ENCODE results near the gene LRAT. TPM values are rescaled to one million over a fixed set of nuclear protein-coding genes. Genes with fewer than 3 reads are reported as not detected.
"Not testable (repeated sequence)": the region's sequence is repeated elsewhere in the genome, so short reads cannot be mapped to it uniquely, and the experiment has no call there.

Gene LRAT
- not detected in 2 replicates for total RNA-seq

GRCh38 chr4:154743683-154744340, at the start of gene LRAT:
Gene LRAT (plus strand): TSS chr4:154744000. CDS start chr4:154744327, 327 bp downstream.
- no peak for DNase-seq (ENCODE audit: low read depth, low spot score)

- no peak for DNase-seq (ENCODE audit: low read depth, low spot score)
Measured at GRCh38 chr4:154707877-154708276, 35.9 kb upstream of the LRAT start.

GRCh38 chr4:154709550-154709949, 34.2 kb upstream of the LRAT start:
- no peak for DNase-seq (ENCODE audit: low read depth, low spot score)

GRCh38 chr4:154711522-154711921, 32.3 kb upstream of the LRAT start:
- no peak for DNase-seq (ENCODE audit: low read depth, low spot score)

GRCh38 chr4:154714339-154715040, 29.3 kb upstream of the LRAT start:
- DNase-seq (ENCODE audit: low read depth, low spot score) = no peak

- DNase-seq (ENCODE audit: low read depth, low spot score) = no peak
Measured at GRCh38 chr4:154719087-154719486, 24.7 kb upstream of the LRAT start.

- DNase-seq (ENCODE audit: low read depth, low spot score) = no peak
Measured at GRCh38 chr4:154720123-154720522, 23.7 kb upstream of the LRAT start.

- no peak for DNase-seq (ENCODE audit: low read depth, low spot score)
Measured at GRCh38 chr4:154720618-154721267, 23.1 kb upstream of the LRAT start.

GRCh38 chr4:154722262-154722661, 21.5 kb upstream of the LRAT start:
- DNase-seq (ENCODE audit: low read depth, low spot score) = no peak

GRCh38 chr4:154723601-154724000, 20.2 kb upstream of the LRAT start:
- not testable (repeated sequence) for DNase-seq (ENCODE audit: low read depth, low spot score)

- no peak for DNase-seq (ENCODE audit: low read depth, low spot score)
Measured at GRCh38 chr4:154727540-154727939, 16.3 kb upstream of the LRAT start.

GRCh38 chr4:154731756-154732155, 12.0 kb upstream of the LRAT start:
- no peak for DNase-seq (ENCODE audit: low read depth, low spot score)

- DNase-seq (ENCODE audit: low read depth, low spot score) = no peak
Measured at GRCh38 chr4:154732669-154733068, 11.1 kb upstream of the LRAT start.

GRCh38 chr4:154736770-154737169, 7.0 kb upstream of the LRAT start:
- DNase-seq (ENCODE audit: low read depth, low spot score) = no peak

GRCh38 chr4:154738426-154738825, 5.4 kb upstream of the LRAT start:
- DNase-seq (ENCODE audit: low read depth, low spot score) = no peak

- no peak for DNase-seq (ENCODE audit: low read depth, low spot score)
Measured at GRCh38 chr4:154739111-154739510, 4.7 kb upstream of the LRAT start.

GRCh38 chr4:154740462-154740861, 3.3 kb upstream of the LRAT start:
- no peak for DNase-seq (ENCODE audit: low read depth, low spot score)

- DNase-seq (ENCODE audit: low read depth, low spot score) = no peak
Measured at GRCh38 chr4:154741131-154741665, 2.6 kb upstream of the LRAT start.

GRCh38 chr4:154741922-154742850, 1.6 kb upstream of the LRAT start:
- no peak for DNase-seq (ENCODE audit: low read depth, low spot score)

GRCh38 chr4:154744341-154744926, 634 bp downstream of the LRAT start:
- DNase-seq (ENCODE audit: low read depth, low spot score) = no peak

GRCh38 chr4:154757713-154758112, 13.9 kb downstream of the LRAT start:
- no peak for DNase-seq (ENCODE audit: low read depth, low spot score)

Measured in pulmonary artery endothelial cell (primary cell).